CD1c-positive myeloid dendritic cell (primary cell): ENCODE results near the gene TEX48.

ENCODE experiments used
- DNase-seq: peaks from one replicate; pipeline ENCODE4 v3.0.0-alpha.2; 2016; ENCODE audit errors: extremely low spot score

TEX48 gene

DNA sequence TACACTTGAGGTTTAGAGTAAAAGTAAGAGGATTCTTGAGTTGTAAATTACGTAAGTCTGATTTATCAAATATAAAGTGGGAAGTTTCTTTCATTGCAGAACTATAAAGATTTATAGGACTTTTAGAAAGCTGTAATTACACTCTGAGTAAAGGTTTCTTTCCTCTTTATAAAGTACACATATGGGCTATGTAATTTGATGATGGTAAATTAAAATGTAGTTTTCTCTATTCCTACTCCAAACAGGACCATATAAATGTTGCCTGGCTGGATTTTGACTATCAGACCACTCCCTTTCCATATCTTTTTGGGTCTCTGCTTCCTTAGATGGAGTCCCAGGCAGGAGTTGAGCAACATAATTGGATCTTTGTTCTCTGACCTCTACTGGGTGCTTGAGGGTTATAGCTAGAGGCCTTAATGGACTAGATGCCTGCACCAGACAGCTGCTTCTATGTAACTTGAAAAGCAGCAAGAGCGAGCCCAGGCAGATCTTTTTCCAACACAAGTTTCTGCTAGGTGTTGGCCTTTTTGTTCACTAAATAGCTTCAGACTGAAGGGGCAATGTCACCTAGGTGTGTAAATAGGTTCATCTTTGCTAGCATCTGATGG lies 11.4 kb upstream of the TEX48 start:
- no peak for DNase-seq

GRCh38 chr9:114691956-114692295 lies 9.9 kb upstream of the TEX48 start:
- DNase-seq, result no peak

GRCh38 chr9:114691046-114691955 lies 9.3 kb upstream of the TEX48 start:
- peak; percentile 41 for DNase-seq

DNA sequence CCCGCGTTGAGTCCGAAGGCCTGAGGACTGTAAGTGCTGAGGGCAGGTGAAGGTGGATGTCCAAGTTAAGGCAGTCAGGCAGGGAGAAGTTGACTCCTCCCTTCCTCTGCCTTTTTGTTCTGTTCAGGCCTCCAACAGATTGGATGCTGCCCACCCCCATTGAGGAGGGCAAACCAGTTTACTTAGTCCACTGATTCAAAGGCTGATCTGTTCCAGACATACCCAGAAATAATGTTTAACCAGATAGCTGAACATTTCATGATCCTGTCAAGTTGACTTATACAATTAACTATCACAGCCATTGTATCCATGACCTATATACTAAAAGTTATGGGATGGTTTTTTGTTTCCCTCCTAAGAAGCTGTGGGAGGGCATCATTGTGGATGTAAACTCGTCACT lies 8.3 kb upstream of the TEX48 start:
- DNase-seq, result no peak

GRCh38 chr9:114689813-114690212 lies 7.8 kb upstream of the TEX48 start:
- no peak for DNase-seq

- DNase-seq, result no peak
Measured at GRCh38 chr9:114688909-114689610, 7.1 kb upstream of the TEX48 start.

DNA sequence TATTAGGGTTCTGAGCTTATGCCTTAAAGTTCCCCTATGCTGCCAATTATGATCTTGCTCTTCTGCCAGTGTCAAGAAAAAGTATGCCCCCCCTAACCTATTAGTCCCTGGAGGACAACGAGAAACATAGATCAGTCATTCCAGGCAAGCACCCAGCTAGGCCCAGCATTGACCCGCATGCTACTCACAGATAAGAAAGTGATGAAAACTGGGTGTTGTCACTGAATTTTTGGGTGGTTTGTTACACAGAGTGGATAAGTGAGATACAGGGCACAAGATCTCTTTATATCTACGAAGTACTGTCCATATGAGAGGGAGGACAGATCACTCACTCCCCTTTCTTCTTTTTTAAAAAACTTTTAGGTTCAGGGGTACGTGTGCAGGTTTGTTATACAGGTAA lies 6.4 kb upstream of the TEX48 start:
- no peak for DNase-seq

- DNase-seq, result no peak
Measured at GRCh38 chr9:114687034-114687433, 5.0 kb upstream of the TEX48 start.

DNA sequence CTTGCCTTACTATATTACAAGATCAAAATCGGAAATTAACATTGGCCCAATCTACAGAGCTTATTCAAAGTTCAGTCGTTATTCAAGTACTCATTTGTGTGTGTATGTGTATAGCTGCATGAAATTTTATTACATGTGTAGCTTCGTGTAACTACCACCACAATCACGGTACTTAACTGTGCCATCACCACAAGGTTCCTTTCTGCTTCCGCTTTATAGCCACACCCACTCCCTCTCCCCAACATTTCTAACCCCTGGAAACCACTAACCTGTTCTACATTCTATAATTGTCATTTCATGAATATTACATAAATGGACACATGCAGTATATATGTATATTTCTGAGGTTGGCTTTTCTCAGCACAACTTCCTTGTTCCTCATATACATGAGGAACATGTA lies 4.0 kb upstream of the TEX48 start:
- DNase-seq, result no peak

DNA sequence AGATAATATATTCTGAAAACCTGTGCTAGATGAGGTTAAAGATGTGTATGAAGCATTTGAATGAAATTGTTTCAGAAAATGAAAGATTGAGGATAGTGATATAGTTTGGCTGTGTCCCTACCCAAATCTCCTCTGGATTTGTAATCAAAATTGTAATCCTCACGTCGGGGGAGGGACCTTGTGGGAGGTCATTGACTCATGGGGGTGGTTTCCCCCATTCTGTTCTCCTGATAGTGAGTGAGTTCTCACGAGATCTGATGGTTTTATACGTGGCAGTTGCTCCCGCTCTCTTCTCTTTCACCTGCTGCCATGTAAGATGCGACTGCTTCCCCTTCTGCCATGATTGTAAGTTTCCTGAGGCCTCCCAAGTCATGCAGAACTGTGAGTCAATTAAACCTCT lies 2.0 kb upstream of the TEX48 start:
- DNase-seq, result no peak

GRCh38 chr9:114682846-114683245 lies 854 bp upstream of the TEX48 start:
- DNase-seq, result no peak

GRCh38 chr9:114680259-114681001 lies 1.6 kb downstream of the TEX48 start:
- DNase-seq, result no peak

DNA sequence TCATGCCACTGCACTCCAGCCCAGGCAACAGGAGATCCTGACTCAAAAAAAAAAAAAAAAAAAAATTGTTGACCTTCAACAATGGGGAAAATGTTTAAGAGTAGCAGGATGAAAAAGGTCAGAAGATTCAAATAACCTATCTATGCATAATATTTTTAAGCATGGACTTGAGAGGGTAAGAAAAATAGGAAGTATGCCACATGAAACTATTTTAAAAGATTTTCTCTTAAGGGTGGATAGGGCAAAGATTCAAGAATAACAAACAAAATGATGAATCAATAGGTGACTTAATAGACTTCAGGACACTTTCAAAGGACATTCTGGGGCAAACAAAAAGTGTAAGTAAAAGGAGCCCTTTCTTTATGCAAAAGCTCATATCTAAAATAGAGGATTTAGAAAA lies 3.2 kb downstream of the TEX48 start:
- no peak for DNase-seq

DNA sequence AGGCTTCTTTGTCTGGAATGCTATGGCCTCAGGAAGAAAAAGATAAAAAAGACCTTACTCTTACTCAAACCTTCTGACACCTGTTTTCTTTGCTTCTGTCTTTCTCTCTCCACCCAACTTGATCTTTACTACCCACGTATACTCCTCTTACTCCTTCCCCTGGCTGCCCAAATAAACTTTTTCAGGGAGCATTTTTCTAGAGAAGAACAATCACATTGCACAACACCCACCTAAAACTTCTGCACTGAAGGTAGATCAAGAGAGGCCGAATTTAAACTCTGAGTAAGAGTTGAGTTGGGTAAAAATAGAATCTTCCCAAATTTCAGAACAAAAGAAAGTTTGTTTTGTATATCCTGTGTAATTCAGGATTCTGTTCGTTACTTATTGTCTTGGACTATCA lies 3.9 kb downstream of the TEX48 start:
- DNase-seq, result no peak

DNA sequence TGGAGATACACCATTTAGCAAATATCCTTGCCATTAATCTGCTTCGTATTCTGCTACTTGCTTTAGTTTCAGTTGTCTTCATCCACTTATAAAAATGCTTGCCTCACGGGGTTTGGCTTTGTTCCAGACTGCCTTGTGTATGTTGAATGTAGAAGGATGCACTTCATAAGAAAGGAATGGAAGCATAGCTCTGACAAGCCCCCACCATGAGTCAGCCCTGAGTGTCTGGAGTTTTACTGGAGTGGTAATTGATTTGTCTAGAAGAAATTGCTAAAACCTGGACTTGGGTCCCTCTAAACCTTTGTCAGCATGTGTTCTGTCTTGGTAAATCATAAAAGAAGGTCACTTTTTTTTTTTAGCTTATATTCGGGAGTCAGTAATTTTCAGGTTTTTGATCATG lies 4.6 kb downstream of the TEX48 start:
- no peak for DNase-seq

GRCh38 chr9:114676901-114677300 lies 5.1 kb downstream of the TEX48 start:
- no peak for DNase-seq

DNA sequence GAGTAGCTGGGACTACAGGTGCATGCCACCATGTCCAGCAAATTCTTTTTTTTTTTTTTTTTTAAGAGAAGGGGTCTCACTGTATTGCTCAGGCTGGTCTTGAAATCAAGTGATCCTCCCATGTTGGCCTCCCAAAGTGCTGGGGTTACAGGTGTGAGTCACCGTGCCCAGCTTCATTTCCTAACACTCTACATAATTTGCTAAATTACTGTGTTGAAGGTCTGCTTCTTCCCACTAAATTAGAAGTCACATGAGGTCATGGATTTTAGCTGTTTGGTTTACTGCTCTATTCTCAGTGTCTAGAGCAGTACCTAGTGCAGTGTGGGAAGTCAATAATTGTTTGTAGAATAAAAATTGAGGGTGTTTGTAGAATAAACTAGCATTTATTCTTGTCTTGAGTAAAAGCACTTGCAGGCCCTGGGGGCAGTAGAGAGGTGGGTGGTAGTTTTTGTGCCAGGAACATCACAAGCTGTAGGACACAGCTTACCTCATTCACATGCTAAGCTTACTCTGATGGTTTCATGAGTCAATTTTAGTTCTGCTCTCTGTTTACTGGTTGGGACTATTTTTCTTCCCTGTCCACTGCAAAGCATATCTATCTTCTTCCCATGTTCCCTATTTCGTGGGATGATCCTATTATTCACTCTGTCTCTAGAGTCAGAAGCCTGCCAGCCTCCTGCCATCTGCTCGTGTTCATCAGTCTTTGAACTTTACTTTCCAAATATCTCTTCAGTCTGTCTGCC lies 7.0 kb downstream of the TEX48 start:
- DNase-seq, result no peak

DNA sequence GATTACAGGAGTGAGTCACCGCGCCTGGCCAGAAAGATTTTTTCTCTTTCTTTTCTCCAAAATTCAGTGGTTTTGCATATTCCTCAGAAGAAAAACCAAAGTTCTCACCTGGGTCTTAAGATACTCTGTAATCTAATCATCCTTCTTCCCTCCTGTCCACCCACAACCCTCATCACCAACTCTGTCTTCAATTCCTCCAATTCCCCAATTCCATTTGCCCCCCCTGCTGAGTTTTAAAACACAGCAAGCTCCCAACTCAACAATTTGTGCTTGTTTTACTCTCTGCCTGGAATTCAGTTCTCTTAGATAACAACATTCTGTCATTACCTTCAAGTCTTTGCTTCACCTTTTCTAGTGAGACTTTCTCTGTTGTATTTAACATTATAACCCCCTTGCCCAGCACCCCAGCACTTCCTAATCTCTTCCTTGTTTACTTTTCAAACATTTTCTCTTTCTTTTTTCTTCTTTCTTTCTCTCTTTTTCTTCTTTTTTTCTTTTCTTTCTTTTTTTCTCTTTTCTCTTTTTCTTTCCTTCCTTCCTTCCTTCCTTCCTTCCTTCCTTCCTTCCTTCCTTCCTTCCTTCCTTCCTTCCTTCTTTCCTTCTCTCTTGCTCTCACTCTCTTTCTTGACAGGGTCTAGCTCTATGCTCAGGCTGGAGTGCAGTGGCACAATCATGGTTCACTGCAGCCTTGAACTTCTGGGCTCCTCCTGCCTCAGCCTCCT lies 7.8 kb downstream of the TEX48 start:
- DNase-seq, result no peak

- no peak for DNase-seq
Measured at GRCh38 chr9:114671605-114672004, 10.4 kb downstream of the TEX48 start.

GRCh38 chr9:114669961-114670360 lies 12.0 kb downstream of the TEX48 start:
- DNase-seq, result no peak

DNA sequence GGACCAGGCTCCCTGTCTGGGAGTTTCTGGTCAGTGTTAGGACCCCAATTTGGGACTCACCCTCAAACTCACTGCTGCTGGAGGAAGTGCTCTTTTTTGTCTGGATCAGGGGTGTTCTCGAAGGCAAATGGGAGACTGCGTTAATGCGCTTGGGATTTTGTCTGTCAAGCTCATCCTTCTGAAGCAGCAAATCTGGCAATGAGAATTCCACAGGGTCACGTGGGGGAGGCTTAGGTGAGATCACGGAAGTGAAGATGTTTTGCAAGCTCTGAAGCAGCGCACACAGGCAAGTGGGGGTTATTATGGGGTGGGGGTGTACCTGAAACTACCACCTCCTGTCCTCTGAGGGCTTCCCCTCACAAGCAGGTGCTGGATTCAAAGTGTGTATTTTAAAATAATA lies 13.8 kb downstream of the TEX48 start:
- no peak for DNase-seq
